HCT116 (cell line): ENCODE measurements around the gene AP3B1. TPM values are rescaled to one million over a fixed set of nuclear protein-coding genes. Genes with fewer than 3 reads are reported as not detected.

Source experiments
- ATAC-seq: fragments of 200-7000 bp; cut with Tn5 transposase; 2 replicates; pipeline ENCODE4 v1.9.1; 2020; ENCODE audit warnings: mild to moderate bottlenecking, moderate library complexity
- BruUV-seq: library from RNA; stranded (reverse); fragments of 400-500 nt; replicated peaks from 2 replicates; lab custom pipeline; 2021; lab: Mats Ljungman, UMichigan
- CTCF ChIA-PET: fragments of 300-600 bp; sonication (Branson Sonifier 250); formaldehyde crosslinking; loops from one replicate; lab custom pipeline; 2021; ENCODE audit warnings: antibody characterized with exemption; lab: Charles Lee
- POLR2A ChIA-PET: fragments of 300-600, 350-600 bp; sonication (Branson Sonifier 250); formaldehyde crosslinking; loops from one replicate; lab custom pipeline; 2021; ENCODE audit warnings: antibody characterized with exemption; lab: Charles Lee
- RAD21 ChIA-PET, 2 experiments: fragments of 300-600 bp; sonication (Branson Sonifier 250); formaldehyde crosslinking; loops; one replicate each; lab custom pipeline; 2023; ENCODE audit warnings: low total read pairs in 2 of 2; ENCODE audit not compliant: uncharacterized antibody in 2 of 2, unreplicated experiment in 2 of 2, low non-redundant PET in 1 of 2; lab: Charles Lee
- DNase-seq: peaks from one replicate; pipeline ENCODE4 v3.0.0-alpha.2; 2010; ENCODE audit warnings: low read depth, low spot score
- H2AFZ ChIP-seq: fragments of 200-600 bp; shearing (Covaris generic), sonication (generic); 2 replicates; pipeline ENCODE4 v1.6.1; 2017; ENCODE audit warnings: low read depth, mixed run types, mixed read lengths, antibody characterized with exemption, low read length; ENCODE audit not compliant: poor library complexity, severe bottlenecking
- H3K27ac ChIP-seq: 2 replicates; pipeline ENCODE4 v1.5.1; 2012; ENCODE audit warnings: low read depth, low read length
- H3K27me3 ChIP-seq: fragments of 200-600 bp; sonication (generic); 2 replicates; pipeline ENCODE4 v1.6.1; 2016; ENCODE audit warnings: mixed run types, low read length, mixed read lengths; ENCODE audit not compliant: insufficient read depth
- H3K36me3 ChIP-seq, 2 experiments: fragments of 200-500 bp in 1 of 2; fragments of 200-600 bp in 1 of 2; sonication (Bioruptor generic) in 1 of 2; sonication (generic) in 1 of 2; 2 replicates each; pipeline versions ENCODE4 v1.5.1 to v1.6.1; 2014 to 2016; ENCODE audit warnings: low read length in 2 of 2, inconsistent platforms in 1 of 2, mixed read lengths in 1 of 2, mixed run types in 1 of 2; ENCODE audit not compliant: insufficient read depth in 2 of 2, control insufficient read depth in 1 of 2
- H3K4me1 ChIP-seq, 2 experiments: fragments of 200-600 bp in 1 of 2; sonication (generic) in 1 of 2; 2 replicates each; pipeline versions ENCODE4 v1.5.1 to v1.6.1; 2012 to 2017; ENCODE audit warnings: low read length in 2 of 2, inconsistent platforms in 1 of 2, mild to moderate bottlenecking in 1 of 2, mixed read lengths in 1 of 2, mixed run types in 1 of 2, moderate library complexity in 1 of 2; ENCODE audit not compliant: insufficient read depth in 2 of 2, control insufficient read depth in 1 of 2
- H3K4me2 ChIP-seq: fragments of 200-600 bp; sonication (generic); 2 replicates; pipeline ENCODE4 v1.6.1; 2017; ENCODE audit warnings: mixed run types, low read length, mixed read lengths
- H3K4me3 ChIP-seq, 2 experiments: fragments of 200-600 bp in 1 of 2; sonication (generic) in 1 of 2; replicated peaks in 1 of 2; 2 replicates each; pipeline ENCODE4 v1.5.1; 2011 to 2016; ENCODE audit warnings: low read length in 2 of 2, control low read depth in 1 of 2, low read depth in 1 of 2, mild to moderate bottlenecking in 1 of 2, mixed read lengths in 1 of 2, mixed run types in 1 of 2
- H3K79me2 ChIP-seq: fragments of 200-600 bp; sonication (generic); 2 replicates; pipeline ENCODE4 v1.6.1; 2017; ENCODE audit warnings: mild to moderate bottlenecking, mixed run types, low read length, moderate library complexity, mixed read lengths; ENCODE audit not compliant: insufficient read depth
- H3K9ac ChIP-seq: fragments of 200-600 bp; sonication (generic); 2 replicates; pipeline ENCODE4 v1.6.1; 2016; ENCODE audit warnings: low read length, mixed read lengths
- H3K9me2 ChIP-seq: fragments of 200-600 bp; sonication (generic), shearing (Covaris generic); 2 replicates; pipeline ENCODE4 v1.6.1; 2017; ENCODE audit warnings: mixed run types, mild to moderate bottlenecking, moderate library complexity; ENCODE audit not compliant: insufficient read depth
- H3K9me3 ChIP-seq, 2 experiments: fragments of 200-500 bp in 1 of 2; fragments of 200-600 bp in 1 of 2; sonication (Bioruptor generic) in 1 of 2; sonication (generic) in 1 of 2; 2 replicates each; pipeline ENCODE4 v1.6.1; 2014 to 2017; ENCODE audit warnings: low read length in 2 of 2, mixed read lengths in 2 of 2, inconsistent platforms in 1 of 2, low read depth in 1 of 2, mild to moderate bottlenecking in 1 of 2, mixed run types in 1 of 2, moderate library complexity in 1 of 2; ENCODE audit not compliant: control insufficient read depth in 1 of 2, insufficient read depth in 1 of 2
- H4K20me1 ChIP-seq: fragments of 200-600 bp; sonication (generic), shearing (Covaris generic); 2 replicates; pipeline ENCODE4 v1.6.1; 2017; ENCODE audit warnings: mixed run types, mild to moderate bottlenecking, moderate library complexity; ENCODE audit not compliant: insufficient read depth
- ATF3 ChIP-seq: IDR thresholded peaks from 2 replicates; pipeline ENCODE4 v1.6.1; 2012
- CBX3 ChIP-seq: IDR thresholded peaks from 2 replicates; pipeline ENCODE4 v1.6.1; 2012; ENCODE audit warnings: low read depth
- CEBPB ChIP-seq: IDR thresholded peaks from 2 replicates; pipeline ENCODE4 v1.6.1; 2012; ENCODE audit warnings: low read depth
- ELF1 ChIP-seq: IDR thresholded peaks from 2 replicates; pipeline ENCODE4 v1.6.1; 2012; ENCODE audit warnings: low read depth, borderline replicate concordance
- EZH2 ChIP-seq: fragments of 200-600 bp; sonication (generic); IDR thresholded peaks from 2 replicates; pipeline ENCODE4 v1.6.1; 2017; ENCODE audit warnings: antibody characterized with exemption, mixed run types
- EZH2phosphoT487 ChIP-seq: fragments of 200-600 bp; IDR thresholded peaks from 2 replicates; pipeline ENCODE4 v1.6.1; 2018; ENCODE audit warnings: antibody characterized with exemption, borderline replicate concordance
- FOSL1 ChIP-seq: IDR thresholded peaks from 2 replicates; pipeline ENCODE4 v1.6.1; 2012; ENCODE audit warnings: low read depth
- MAX ChIP-seq: IDR thresholded peaks from 2 replicates; pipeline ENCODE4 v1.6.1; 2012
- POLR2AphosphoS5 ChIP-seq: IDR thresholded peaks from 2 replicates; pipeline ENCODE4 v1.6.1; 2011; ENCODE audit warnings: mild to moderate bottlenecking, low read depth, low read length, moderate library complexity
- RAD21 ChIP-seq: IDR thresholded peaks from 2 replicates; pipeline ENCODE4 v1.6.1; 2012; ENCODE audit warnings: low read depth, mild to moderate bottlenecking
- REST ChIP-seq: IDR thresholded peaks from 2 replicates; pipeline ENCODE4 v1.6.1; 2012; ENCODE audit warnings: low read depth
- SIN3A ChIP-seq: IDR thresholded peaks from 2 replicates; pipeline ENCODE4 v1.6.1; 2012; ENCODE audit warnings: low read depth
- SP1 ChIP-seq: IDR thresholded peaks from 2 replicates; pipeline ENCODE4 v1.6.1; 2012; ENCODE audit warnings: low read depth
- SRF ChIP-seq: IDR thresholded peaks from 2 replicates; pipeline ENCODE4 v1.6.1; 2012; ENCODE audit warnings: low read depth
- YY1 ChIP-seq: IDR thresholded peaks from 2 replicates; pipeline ENCODE4 v1.6.1; 2011; ENCODE audit warnings: low read length, low read depth, moderate library complexity, mild to moderate bottlenecking; ENCODE audit not compliant: insufficient replicate concordance; ENCODE audit errors: extremely low read depth
- ZNF274 ChIP-seq: fragments of 200-500 bp; sonication (Bioruptor generic); IDR thresholded peaks from 2 replicates; pipeline ENCODE4 v1.6.1; 2014; ENCODE audit warnings: mild to moderate bottlenecking, low read depth, low read length, inconsistent platforms
- intact Hi-C: fragments of 100-400 bp; cut with micrococcal nuclease; formaldehyde crosslinking; loops from 2 replicates; pipeline ENCODE4 v1.10.0; 2022
- total RNA-seq: library from RNA; stranded (reverse); gene quantifications from one replicate; pipeline ENCODE4 v1.2.1, GENCODE V29; 2021; ENCODE audit not compliant: unreplicated experiment

The AP3B1 gene
- total RNA-seq, 1 experiment from 2014 or later = 54.5 TPM

- Histone ChIP-seq H3K9me3 (no peaks in the 10 kb centered on the region), H3K9ac (no peak overlapping the region), H2AFZ (no peak overlapping the region), H3K79me2 (no peaks in the 10 kb centered on the region), H3K27ac (no peak overlapping the region), H3K4me3 (no peak overlapping the region), H3K4me1 (no peaks in the 10 kb centered on the region), H3K27me3 (0 out of 2 replicates have a peak, but pooled peaks cover 4% of the 10 kb centered on the region), H3K9me2 (no peaks in the 10 kb centered on the region), H3K36me3 (no peaks in the 10 kb centered on the region), H4K20me1 (no peaks in the 10 kb centered on the region), H3K4me2 (no peak overlapping the region)
- DNase-seq = no peak
- CTCF ChIA-PET = no interaction called here
- RAD21 ChIA-PET = no interaction called here
- BruUV-seq = no TSS peak
- intact Hi-C loops = no loop called here
- POLR2A ChIA-PET = no interaction called here
- TF ChIP-seq RAD21 = no peak
- TF ChIP-seq REST = no peak
- TF ChIP-seq POLR2AphosphoS5 = no peak
- TF ChIP-seq ATF3 = no peak
- TF ChIP-seq YY1 = no peak
- TF ChIP-seq MAX = no peak
- no peak for TF ChIP-seq CEBPB
- TF ChIP-seq SRF = no peak
- TF ChIP-seq CBX3 = no peak
- TF ChIP-seq ELF1 = no peak
- no peak for TF ChIP-seq FOSL1
- no peak for TF ChIP-seq SIN3A
- TF ChIP-seq ZNF274 = no peak
- no peak for TF ChIP-seq EZH2phosphoT487
- no peak for TF ChIP-seq SP1
- no peak for TF ChIP-seq EZH2
- no peak for ATAC-seq
These were observed 321.8 kb downstream of the AP3B1 start for GRCh38 chr5:77972469-77973252.
